K562 (cell line): ENCODE data around the gene HOXB3. TPM values are rescaled to one million over a fixed set of nuclear protein-coding genes. Genes with fewer than 3 reads are reported as not detected.

Experiments
- ASH1L ChIP-seq: fragments of 450-650 bp; IDR thresholded peaks from 2 replicates; pipeline ENCODE4 v1.6.1; 2018; ENCODE audit warnings: borderline replicate concordance, mild to moderate bottlenecking, low read depth; ENCODE audit not compliant: partially characterized antibody
- BRF1 ChIP-seq: IDR thresholded peaks from 3 replicates; pipeline ENCODE4 v1.6.1; 2011; ENCODE audit warnings: borderline replicate concordance, mild to moderate bottlenecking; ENCODE audit not compliant: insufficient read length; ENCODE audit errors: extremely low read depth
- CHAMP1 ChIP-seq: fragments of 450-650 bp; IDR thresholded peaks from 2 replicates; pipeline ENCODE4 v1.6.1; 2016; ENCODE audit warnings: mild to moderate bottlenecking
- EP400 ChIP-seq: fragments of 450-650 bp; IDR thresholded peaks from 2 replicates; pipeline ENCODE4 v1.6.1; 2017; ENCODE audit warnings: antibody characterized with exemption, mild to moderate bottlenecking, moderate library complexity
- FOXP1 ChIP-seq: sonication (generic); formaldehyde crosslinking; IDR thresholded peaks from 2 replicates; pipeline ENCODE4 v1.8.0; 2022; ENCODE audit warnings: mild to moderate bottlenecking, missing genetic modification reagents
- ILF3 ChIP-seq: fragments of 450-650 bp; IDR thresholded peaks from 2 replicates; pipeline ENCODE4 v1.6.1; 2018; ENCODE audit warnings: antibody characterized with exemption, mild to moderate bottlenecking, moderate library complexity, borderline replicate concordance
- MEIS2 ChIP-seq: fragments of 450-650 bp; IDR thresholded peaks from 2 replicates; pipeline ENCODE4 v1.6.1; 2014; ENCODE audit warnings: mild to moderate bottlenecking; ENCODE audit not compliant: partially characterized antibody
- PBX2 ChIP-seq, 2 experiments: IDR thresholded peaks in 1 of 2; conservative IDR thresholded peaks in 1 of 2; 2 replicates each; pipeline ENCODE4 v1.6.1; 2016; ENCODE audit warnings: low read depth in 2 of 2, mild to moderate bottlenecking in 1 of 2, missing compliant biosample characterization in 1 of 2, missing genetic modification characterization in 1 of 2, moderate library complexity in 1 of 2
- POLR2G ChIP-seq: fragments of 200-400 bp; formaldehyde crosslinking; IDR thresholded peaks from 2 replicates; pipeline ENCODE4 v1.6.1; 2017; ENCODE audit warnings: low read depth, mild to moderate bottlenecking, antibody characterized with exemption, low read length, moderate library complexity
- PYGO2 ChIP-seq: fragments of 450-650 bp; IDR thresholded peaks from 2 replicates; pipeline ENCODE4 v1.6.1; 2016; ENCODE audit warnings: mild to moderate bottlenecking, missing genetic modification characterization, moderate library complexity, missing compliant biosample characterization
- REST ChIP-seq, 2 experiments: fragments of 450-650 bp; formaldehyde crosslinking in 1 of 2; IDR thresholded peaks; 2 replicates each; pipeline versions ENCODE4 v1.4.0 to v1.6.1; 2014 to 2020; ENCODE audit warnings: mild to moderate bottlenecking in 2 of 2, borderline replicate concordance in 1 of 2, low read depth in 1 of 2
- SRSF9 ChIP-seq: fragments of 200-400 bp; formaldehyde crosslinking; IDR thresholded peaks from 2 replicates; pipeline ENCODE4 v1.6.1; 2017; ENCODE audit warnings: low read depth, low read length, borderline replicate concordance
- TSC22D4 ChIP-seq: fragments of 450-650 bp; IDR thresholded peaks from 2 replicates; pipeline ENCODE4 v1.6.1; 2016; ENCODE audit warnings: missing genetic modification characterization, missing biosample characterization, control low read depth
- polyA plus RNA-seq, 8 experiments: library from polyadenylated mRNA; depleted of rRNA in 4 of 8; stranded (reverse) in 5 of 8; unstranded in 3 of 8; fragments of >200 nt; fragmentation: Nextera tagmentation in 2 of 8; fragmentation: Illumina TruSeq in 1 of 8; extraction: Ambion mirVana in 2 of 8; extraction: Trizol in 1 of 8; gene quantifications; 2 replicates each; pipeline versions ENCODE4 v1.2.1 to v1.2.3, GENCODE V29; 2011 to 2014; ENCODE audit warnings: inconsistent platforms in 1 of 8, missing spikeins in 1 of 8
- total RNA-seq, 7 experiments: library from RNA; depleted of rRNA in 6 of 7; stranded (reverse); fragments of >200 nt in 6 of 7; fragmentation: Illumina TruSeq in 2 of 7; extraction: Trizol in 2 of 7; gene quantifications; 2 replicates each; pipeline versions ENCODE4 v1.2.1 to v1.2.3, GENCODE V29; 2011 to 2021; ENCODE audit warnings: low replicate concordance in 1 of 7

HOXB3 gene
- total and polyA plus RNA-seq, 9 of the 15 experiments (the other 6 are each of a cell fraction or from before 2014, with no cell fraction given) = 2.4 to 41.3 (median 20.2) TPM

- TF ChIP-seq POLR2G (0 out of 2 replicates have a peak, but pooled peaks have one; percentile 11), BRF1 (no peak), ASH1L (no peak), REST (IDR thresholded peaks at IDR 0.05; ENCODE audit: borderline replicate concordance) (no peak), REST (CRISPR knock-in tag; IDR thresholded peaks at IDR 0.05; ENCODE audit: low read depth) (no peak), TSC22D4 (tag) (no peak), SRSF9 (no peak), CHAMP1 (no peak), EP400 (no peak), MEIS2 (peak; percentile 25), PYGO2 (no peak), ILF3 (no peak), PBX2 (CRISPR knock-in tag; IDR thresholded peaks at IDR 0.05; ENCODE audit: low read depth) (no peak), PBX2 (tag; conservative IDR thresholded peaks at IDR 0.05; ENCODE audit: low read depth) (peak; percentile 48), FOXP1 (no peak)
Measured at GRCh38 chr17:48568499-48569239, 21.4 kb downstream of the HOXB3 start (continued).
